GM12875 (cell line): ENCODE data around the gene SDK1.

Experiments
- H3K4me3 ChIP-seq: one replicate; pipeline ENCODE4 v1.5.1; 2011; ENCODE audit warnings: low read depth, low read length, control low read depth
- TF ChIP-seq, protein P1 (sequence below): IDR thresholded peaks from 2 replicates; pipeline ENCODE4 v1.5.1; 2011; ENCODE audit warnings: low read depth, mild to moderate bottlenecking, control low read depth, inconsistent platforms, low read length, moderate library complexity, borderline replicate concordance; ENCODE audit not compliant: insufficient read depth

Gene SDK1

DNA sequence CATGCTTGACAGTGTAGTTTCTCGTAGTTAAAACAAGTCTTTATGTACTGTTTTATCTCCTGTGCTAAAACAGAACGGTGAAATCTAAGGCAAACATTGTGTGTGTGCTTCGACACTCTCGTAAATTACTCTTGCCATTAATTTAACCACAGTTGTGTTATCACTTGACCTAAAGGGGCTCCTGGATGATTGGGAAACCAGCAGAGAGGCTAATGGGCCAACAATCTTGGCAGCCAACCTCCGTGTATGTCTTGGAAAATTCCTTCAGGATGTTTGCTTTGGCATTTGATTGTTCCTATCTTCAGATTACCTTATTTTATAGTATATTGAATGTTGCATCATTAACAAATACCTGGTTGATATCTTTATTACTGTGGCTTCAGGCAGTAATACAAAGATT is 409.5 kb downstream of the SDK1 start:
- TF ChIP-seq, protein P1, sequence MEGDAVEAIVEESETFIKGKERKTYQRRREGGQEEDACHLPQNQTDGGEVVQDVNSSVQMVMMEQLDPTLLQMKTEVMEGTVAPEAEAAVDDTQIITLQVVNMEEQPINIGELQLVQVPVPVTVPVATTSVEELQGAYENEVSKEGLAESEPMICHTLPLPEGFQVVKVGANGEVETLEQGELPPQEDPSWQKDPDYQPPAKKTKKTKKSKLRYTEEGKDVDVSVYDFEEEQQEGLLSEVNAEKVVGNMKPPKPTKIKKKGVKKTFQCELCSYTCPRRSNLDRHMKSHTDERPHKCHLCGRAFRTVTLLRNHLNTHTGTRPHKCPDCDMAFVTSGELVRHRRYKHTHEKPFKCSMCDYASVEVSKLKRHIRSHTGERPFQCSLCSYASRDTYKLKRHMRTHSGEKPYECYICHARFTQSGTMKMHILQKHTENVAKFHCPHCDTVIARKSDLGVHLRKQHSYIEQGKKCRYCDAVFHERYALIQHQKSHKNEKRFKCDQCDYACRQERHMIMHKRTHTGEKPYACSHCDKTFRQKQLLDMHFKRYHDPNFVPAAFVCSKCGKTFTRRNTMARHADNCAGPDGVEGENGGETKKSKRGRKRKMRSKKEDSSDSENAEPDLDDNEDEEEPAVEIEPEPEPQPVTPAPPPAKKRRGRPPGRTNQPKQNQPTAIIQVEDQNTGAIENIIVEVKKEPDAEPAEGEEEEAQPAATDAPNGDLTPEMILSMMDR = no peak
- H3K4me3 ChIP-seq = no peak overlapping the region

DNA sequence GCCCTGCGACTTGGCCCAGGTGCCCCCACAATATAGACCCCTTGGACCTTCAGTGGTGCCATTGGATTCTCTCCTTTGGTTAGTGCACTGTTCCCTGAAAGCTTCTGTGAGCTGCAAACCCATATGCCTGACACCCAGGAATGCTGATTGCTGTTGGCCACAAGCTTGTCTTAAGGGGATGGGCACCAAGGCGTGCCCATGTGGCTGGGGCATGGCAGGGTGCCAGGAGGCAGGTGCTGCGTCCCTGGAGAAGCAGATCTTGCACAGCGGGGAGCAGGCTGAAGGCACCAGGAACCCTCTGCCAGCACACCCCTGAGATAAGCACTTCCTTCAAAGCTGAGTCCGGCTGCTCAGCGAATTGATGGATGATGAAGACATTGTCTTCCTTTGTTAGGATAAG is 411.8 kb downstream of the SDK1 start:
- H3K4me3 ChIP-seq = no peak overlapping the region
- TF ChIP-seq, protein P1 = no peak

DNA sequence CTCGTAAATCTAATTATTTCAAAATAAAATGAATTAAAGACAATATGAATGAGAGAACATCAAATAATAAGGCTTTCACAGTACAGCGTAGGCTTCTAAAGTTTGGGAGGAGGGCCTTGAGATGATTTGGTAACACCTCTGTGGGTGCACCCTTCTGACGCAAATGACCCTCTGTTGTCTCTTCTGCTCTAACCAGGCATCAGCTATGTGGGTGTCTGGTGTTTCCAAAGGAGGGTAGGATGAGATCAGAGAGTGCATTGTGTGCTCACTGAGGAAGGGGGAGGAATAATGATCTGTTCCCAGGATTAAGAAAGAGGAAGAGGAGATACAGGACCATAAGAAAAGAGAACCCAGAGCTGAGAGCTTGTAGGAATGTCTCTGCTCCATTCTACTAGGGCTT is 420.4 kb downstream of the SDK1 start:
- TF ChIP-seq, protein P1 = no peak
- no peak overlapping the region for H3K4me3 ChIP-seq

DNA sequence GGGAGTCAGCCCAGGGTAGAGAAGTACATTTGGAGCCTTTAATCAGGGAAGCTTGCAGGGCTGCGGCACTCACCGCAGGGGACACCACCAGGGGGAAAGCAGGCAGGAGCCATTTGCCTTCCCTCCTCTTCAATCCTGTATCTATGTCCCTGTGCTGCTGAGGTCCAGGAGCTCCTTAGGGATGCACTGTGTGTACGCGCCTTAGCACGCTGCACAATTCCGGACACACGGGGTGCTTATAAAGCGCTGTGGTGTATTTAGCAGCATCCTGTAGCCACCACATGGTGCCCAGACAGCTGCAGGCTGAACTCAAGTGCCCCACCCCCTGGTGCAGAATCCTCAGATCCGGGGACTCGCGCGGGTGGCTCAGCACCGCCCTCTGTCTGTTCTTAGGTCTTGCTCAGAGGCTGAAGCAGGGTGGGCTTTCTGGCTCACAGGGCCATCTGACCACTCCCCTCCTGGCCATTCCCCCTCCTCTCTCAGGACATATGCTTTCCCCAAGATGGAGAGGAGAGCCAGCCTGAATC is 421.4 kb downstream of the SDK1 start:
- TF ChIP-seq, protein P1 = no peak
- H3K4me3 ChIP-seq = no peak overlapping the region

DNA sequence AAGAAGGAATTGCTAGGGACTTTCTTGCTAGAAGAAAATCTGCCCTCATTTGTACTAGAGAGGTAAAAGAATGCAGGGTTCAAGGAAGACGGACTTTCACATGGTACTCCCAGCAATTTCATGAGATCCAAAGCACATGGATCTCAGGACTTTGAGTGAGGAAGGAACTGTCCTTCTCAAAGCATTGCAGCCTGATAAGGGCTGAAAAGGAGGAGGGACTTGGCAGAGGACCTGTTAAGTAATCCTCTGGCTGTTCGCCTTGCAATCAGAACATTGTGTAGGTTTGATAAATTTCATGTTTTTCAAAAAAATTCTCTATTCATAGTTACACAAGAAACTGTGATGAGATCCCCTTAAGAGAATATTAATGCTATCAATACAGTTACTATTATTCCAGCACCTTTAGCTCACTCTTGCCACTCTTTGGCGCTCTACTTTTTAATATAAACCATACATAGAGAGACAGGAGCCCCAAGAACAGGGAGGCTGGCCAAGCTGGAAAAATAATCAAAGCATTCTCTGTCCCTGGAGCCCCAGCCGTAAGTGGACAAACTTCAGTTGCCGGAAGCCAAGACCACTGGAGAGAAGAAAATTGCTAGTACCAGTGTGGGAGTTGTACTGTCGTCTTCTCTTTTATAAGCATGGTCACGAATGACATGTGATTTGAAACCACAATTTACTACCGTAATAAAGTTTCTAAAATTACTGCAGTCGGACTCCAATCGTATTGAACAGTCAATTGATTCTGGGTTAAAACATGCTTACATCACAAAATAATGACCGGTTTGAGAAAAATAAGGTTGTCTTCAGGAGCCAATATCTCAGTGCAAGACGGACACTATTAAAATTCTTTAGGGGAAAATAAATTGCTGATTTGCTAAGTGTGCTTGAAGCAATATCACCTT is 424.4 kb downstream of the SDK1 start:
- TF ChIP-seq, protein P1 = no peak
- H3K4me3 ChIP-seq = no peak overlapping the region

DNA sequence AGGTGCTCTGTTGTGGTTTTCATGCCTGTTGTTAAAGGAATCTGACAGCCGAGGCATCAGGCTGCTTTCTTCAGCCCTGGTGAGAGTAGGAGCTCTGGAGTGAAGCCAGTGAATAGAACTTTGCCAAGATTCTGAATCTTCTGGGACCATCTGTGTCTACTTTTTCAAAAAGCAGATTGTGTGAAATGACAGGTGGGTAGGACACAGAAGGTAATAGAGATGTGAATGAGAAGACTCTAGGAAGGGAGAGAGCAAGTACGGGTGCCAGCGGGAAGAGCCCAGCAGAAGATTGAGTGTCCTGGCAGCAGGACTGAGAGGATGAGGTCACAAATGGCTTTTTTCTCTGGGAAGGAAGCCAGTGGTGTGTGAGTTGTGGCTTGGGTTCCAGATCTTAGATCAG is 429.2 kb downstream of the SDK1 start:
- H3K4me3 ChIP-seq = no peak overlapping the region
- TF ChIP-seq, protein P1 = no peak
